Stimulated activated CD8-positive, alpha-beta memory T cell treated with anti-CD3 and anti-CD28 coated beads, Interleukin-12 subunit alpha, Interleukin-12 subunit beta, amount 100 ng/mL, for 1 hour (primary cell): ENCODE data around the gene FRS3.
"Not testable (repeated sequence)": the region's sequence is repeated elsewhere in the genome, so short reads cannot be mapped to it uniquely, and the experiment has no call there.

Source experiments
- DNase-seq: peaks from one replicate; pipeline ENCODE4 v3.0.0-alpha.2; 2020; ENCODE audit warnings: low read depth

The FRS3 gene

GRCh38 chr6:41769376-41769775 is 10.3 kb downstream of the FRS3 start:
- DNase-seq: no peak

GRCh38 chr6:41768545-41769308 is 11.0 kb downstream of the FRS3 start:
- no peak for DNase-seq

- DNase-seq: no peak
These were observed 12.4 kb downstream of the FRS3 start for GRCh38 chr6:41767112-41767833.

GRCh38 chr6:41766043-41766664 is 13.5 kb downstream of the FRS3 start:
- DNase-seq: not testable (repeated sequence)

- DNase-seq: no peak
These were observed 16.2 kb downstream of the FRS3 start for GRCh38 chr6:41763470-41763869.

GRCh38 chr6:41759905-41760579 is 19.7 kb downstream of the FRS3 start:
- DNase-seq: no peak

GRCh38 chr6:41759106-41759904 is 20.4 kb downstream of the FRS3 start:
- no peak for DNase-seq

GRCh38 chr6:41758641-41759035 is 21.1 kb downstream of the FRS3 start:
- DNase-seq: no peak

GRCh38 chr6:41757931-41758640 is 21.6 kb downstream of the FRS3 start:
- DNase-seq: no peak

- DNase-seq: no peak
These were observed 22.4 kb downstream of the FRS3 start for GRCh38 chr6:41757271-41757670.

- no peak for DNase-seq
These were observed 23.3 kb downstream of the FRS3 start for GRCh38 chr6:41756354-41756753.

GRCh38 chr6:41755895-41756294 is 23.8 kb downstream of the FRS3 start:
- no peak for DNase-seq

- DNase-seq: no peak
These were observed 29.3 kb downstream of the FRS3 start for GRCh38 chr6:41750374-41750773.

GRCh38 chr6:41748542-41748941 is 31.2 kb downstream of the FRS3 start:
- DNase-seq: no peak

GRCh38 chr6:41748102-41748477 is 31.6 kb downstream of the FRS3 start:
- DNase-seq: no peak

- no peak for DNase-seq
These were observed 32.2 kb downstream of the FRS3 start, which contains the start of gene PGC for GRCh38 chr6:41747256-41748101. Gene PGC (minus strand): TSS chr6:41747397. CDS start chr6:41747334, 63 bp downstream.

GRCh38 chr6:41746107-41746506 is 33.6 kb downstream of the FRS3 start:
- DNase-seq: no peak

GRCh38 chr6:41744236-41744787 is 35.4 kb downstream of the FRS3 start:
- no peak for DNase-seq

- no peak for DNase-seq
These were observed 36.1 kb downstream of the FRS3 start for GRCh38 chr6:41743406-41744235.
